ENCODE data around the gene PTRH2. TPM values are rescaled to one million over a fixed set of nuclear protein-coding genes. Genes with fewer than 3 reads are reported as not detected.

The PTRH2 gene
- 20.8 and 25.4 TPM in 2 replicates for total RNA-seq

DNA sequence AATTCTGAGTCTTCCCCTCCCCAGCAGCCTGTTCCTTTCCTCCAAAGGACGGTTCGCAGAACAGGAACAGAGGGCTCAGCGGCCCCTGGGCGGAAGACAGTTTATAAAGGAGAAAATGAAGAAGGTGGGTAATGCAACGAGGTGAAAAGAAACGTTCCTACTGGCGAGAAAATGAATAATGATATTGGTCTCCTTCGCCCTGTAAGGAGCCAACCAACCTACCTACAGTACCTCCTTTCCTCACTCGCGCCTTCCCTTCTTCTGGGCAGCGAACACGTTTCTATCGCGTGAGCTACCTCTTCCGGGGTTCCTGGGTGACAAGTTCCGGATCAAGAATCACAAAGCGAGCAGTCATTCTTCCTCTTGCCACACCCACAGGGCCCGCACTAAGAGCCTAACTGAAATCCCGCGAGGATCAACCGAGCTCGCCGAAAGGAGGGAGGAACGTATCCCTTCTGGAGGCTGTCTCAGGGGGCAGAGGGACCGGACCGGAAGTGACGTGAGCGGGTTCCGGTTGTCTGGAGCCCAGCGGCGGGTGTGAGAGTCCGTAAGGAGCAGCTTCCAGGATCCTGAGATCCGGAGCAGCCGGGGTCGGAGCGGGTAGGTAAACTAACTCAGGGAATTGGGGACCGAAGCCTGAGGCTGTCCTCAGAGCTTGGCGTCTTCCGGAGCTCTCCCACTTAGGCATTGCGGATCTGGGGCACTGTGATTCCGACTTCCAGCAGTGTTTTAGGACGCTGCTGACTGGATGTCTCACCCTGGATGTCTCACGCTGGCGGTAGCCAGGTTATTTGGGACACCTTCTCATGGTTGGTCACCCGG is at the start of gene PTRH2, which contains the start of gene VMP1:
TSS of gene PTRH2 (minus strand) at position 282 of the 822 bp plus-strand sequence. CDS start 9,452 bp downstream, outside the sequence.
TSS of gene VMP1 (plus strand) at position 506 of the 822 bp plus-strand sequence. CDS start 23,793 bp downstream, outside the sequence.

Other genes starting within 250 kb of the PTRH2 start
- gene DHX40, start 141.8 kb downstream of the PTRH2 start, total RNA-seq, result 31.8 and 34.5 TPM in 2 replicates
- gene CLTC, start 87.5 kb downstream of the PTRH2 start, total RNA-seq, result 175 and 206 TPM in 2 replicates
- 84.3 and 128 TPM in 2 replicates for gene VMP1, start 224 bp upstream of the PTRH2 start, total RNA-seq
- 4.8 and 5.7 TPM in 2 replicates for gene TUBD1, start 185.5 kb upstream of the PTRH2 start, total RNA-seq
- gene RPS6KB1, start 185.7 kb upstream of the PTRH2 start, total RNA-seq, result 11.2 and 14.2 TPM in 2 replicates

Measured in pericardium fibroblast (primary cell).